Skeletal muscle tissue (tissue), 4 donors: ENCODE data around the gene ATXN1. TPM values are rescaled to one million over a fixed set of nuclear protein-coding genes. Genes with fewer than 3 reads are reported as not detected.
"Not testable (repeated sequence)": the region's sequence is repeated elsewhere in the genome, so short reads cannot be mapped to it uniquely, and the experiment has no call there.

Experiments
- H3K27ac ChIP-seq: one replicate; pipeline ENCODE4 v1.7.0; 2013; ENCODE audit warnings: mild to moderate bottlenecking, low read depth, low read length, inconsistent platforms
- H3K27me3 ChIP-seq, 3 donors: one replicate each; pipeline ENCODE4 v1.7.0; 2013; ENCODE audit warnings: low read length in 3 of 3; ENCODE audit not compliant: control insufficient read depth in 3 of 3, insufficient read depth in 3 of 3
- H3K36me3 ChIP-seq, 3 donors: one replicate each; pipeline ENCODE4 v1.7.0; 2013; ENCODE audit warnings: low read length in 3 of 3; ENCODE audit not compliant: control insufficient read depth in 3 of 3, insufficient read depth in 3 of 3
- H3K4me1 ChIP-seq, 3 donors: one replicate each; pipeline ENCODE4 v1.7.0; 2013; ENCODE audit warnings: low read length in 3 of 3, mild to moderate bottlenecking in 3 of 3; ENCODE audit not compliant: control insufficient read depth in 3 of 3, insufficient read depth in 3 of 3
- H3K4me3 ChIP-seq, 3 donors: one replicate each; pipeline ENCODE4 v1.7.0; 2013; ENCODE audit warnings: low read length in 3 of 3
- H3K9ac ChIP-seq, 3 donors: one replicate each; pipeline ENCODE4 v1.7.0; 2013; ENCODE audit warnings: low read length in 3 of 3, mild to moderate bottlenecking in 3 of 3, moderate library complexity in 2 of 3, low read depth in 1 of 3
- H3K9me3 ChIP-seq, 3 donors: one replicate each; pipeline ENCODE4 v1.7.0; 2013; ENCODE audit warnings: low read length in 3 of 3; ENCODE audit not compliant: control insufficient read depth in 3 of 3
- total RNA-seq: library from RNA; depleted of rRNA; stranded (reverse); fragments of >200 nt; gene quantifications from one replicate; pipeline ENCODE4 v1.2.3, GENCODE V29; 2014
- donor health status: Osteomylitis.

Gene ATXN1
- total RNA-seq, 1 donor from 2014 or later: 30.8 TPM

DNA sequence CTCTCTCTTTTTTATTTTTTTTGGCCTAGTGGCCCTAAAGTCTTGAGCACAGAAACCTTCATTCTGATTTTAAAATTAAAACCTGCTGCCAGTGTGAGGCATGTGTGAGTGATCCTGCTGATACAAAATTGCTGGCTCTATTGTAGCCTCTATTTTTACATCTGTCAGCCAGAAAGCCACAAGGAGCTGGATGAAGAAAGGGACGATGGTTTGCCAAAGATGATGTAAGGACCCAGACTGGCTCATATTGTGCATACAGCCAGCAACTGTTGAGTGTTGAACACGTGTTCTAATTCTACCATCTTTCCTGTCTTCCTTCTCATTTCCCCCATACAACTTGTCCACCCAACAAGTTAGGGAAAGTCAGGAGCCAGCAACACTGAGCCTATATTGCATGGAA, 40.8 kb upstream of the ATXN1 start:
- Histone ChIP-seq H3K9me3 (no peaks in the 10 kb centered on the region), H3K4me1 (peaks cover 8 to 36% (median 33%) of the 10 kb centered on the region in 3 donors), H3K4me3 (no peak overlapping the region), H3K27ac (peak overlapping the region; percentile 64), H3K36me3 (no peaks in the 10 kb centered on the region), H3K27me3 (no peaks in the 10 kb centered on the region), H3K9ac (peak overlapping the region in 1 of 3 donors; percentile 23)

- Histone ChIP-seq H3K9me3 (no peaks in the 10 kb centered on the region), H3K9ac (no peak overlapping the region), H3K27me3 (no peaks in the 10 kb centered on the region), H3K36me3 (no peaks in the 10 kb centered on the region), H3K4me3 (no peak overlapping the region), H3K27ac (peak overlapping the region; percentile 64), H3K4me1 (peaks cover 8 to 36% (median 33%) of the 10 kb centered on the region in 3 donors)
Measured at GRCh38 chr6:16800942-16801341, 39.7 kb upstream of the ATXN1 start.

DNA sequence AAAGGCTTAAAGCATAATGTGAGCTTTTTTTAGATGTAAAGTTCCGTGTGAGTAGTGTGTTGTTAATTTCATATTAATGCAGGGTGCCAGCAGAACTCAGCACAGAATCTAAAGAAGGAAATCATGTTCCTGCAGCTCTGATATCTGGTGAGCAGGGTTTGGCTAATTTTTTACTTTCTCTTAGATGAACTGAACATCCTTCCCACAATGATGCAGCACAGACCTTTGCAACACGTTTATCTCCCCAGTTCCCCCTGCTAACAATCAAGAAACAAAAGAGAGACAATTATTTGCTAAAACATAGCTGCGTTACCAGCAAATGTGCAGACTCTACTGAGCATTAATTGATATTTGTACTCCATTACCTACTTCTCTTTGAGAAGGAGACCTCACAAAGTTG, 39.1 kb upstream of the ATXN1 start:
- H3K9me3 ChIP-seq: no peaks in the 10 kb centered on the region
- H3K9ac ChIP-seq: no peak overlapping the region
- H3K27me3 ChIP-seq: no peaks in the 10 kb centered on the region
- H3K4me1 ChIP-seq: peaks cover 8 to 33% (median 28%) of the 10 kb centered on the region in 3 donors
- H3K4me3 ChIP-seq: no peak overlapping the region
- no peak overlapping the region for H3K27ac ChIP-seq
- no peaks in the 10 kb centered on the region for H3K36me3 ChIP-seq

DNA sequence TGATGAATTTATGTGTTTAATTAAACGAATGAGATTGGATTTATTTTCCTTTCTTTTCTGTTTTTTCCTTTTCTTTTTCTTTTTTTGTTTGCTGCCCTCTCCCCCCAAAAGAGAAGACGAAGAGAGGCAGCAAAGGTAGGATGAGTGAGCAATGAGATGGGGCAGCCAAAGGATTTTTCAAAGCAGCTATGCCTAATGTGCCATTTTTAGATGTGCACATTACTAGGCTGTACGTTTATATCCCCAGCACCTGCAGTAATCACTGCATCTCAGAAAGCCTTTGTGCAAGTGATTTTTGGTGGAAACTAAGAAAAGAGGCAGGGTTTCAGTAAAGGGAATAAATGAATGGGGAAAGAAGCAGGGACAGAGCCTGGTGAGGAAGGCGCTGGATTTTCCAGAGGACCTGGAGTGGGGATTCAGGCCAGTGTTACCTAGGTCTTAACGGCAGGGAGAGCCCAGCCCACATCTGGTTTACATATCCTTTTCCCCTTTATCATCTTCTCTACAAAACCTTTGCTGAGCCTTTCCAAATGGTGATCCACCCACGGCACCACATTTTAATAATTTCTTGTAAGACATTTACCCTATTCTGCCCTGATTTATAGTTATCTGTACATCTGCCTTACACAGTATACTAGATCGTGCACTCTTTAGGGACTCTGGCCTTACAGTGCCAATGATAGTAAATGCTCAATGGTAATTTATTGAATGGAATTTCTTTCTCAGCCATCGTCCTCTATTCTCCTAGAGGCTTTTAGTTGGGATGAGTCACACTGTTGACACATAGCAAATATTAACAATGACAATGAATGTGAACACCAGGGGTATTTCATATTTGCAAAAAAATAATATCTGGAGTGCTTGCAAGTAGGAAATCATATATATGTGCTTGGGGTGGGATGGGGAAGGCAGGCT, 38.3 kb upstream of the ATXN1 start:
- H3K27ac ChIP-seq: peak overlapping the region; percentile 29
- H3K9me3 ChIP-seq: no peaks in the 10 kb centered on the region
- peaks cover 8 to 27% (median 24%) of the 10 kb centered on the region in 3 donors for H3K4me1 ChIP-seq
- no peaks in the 10 kb centered on the region for H3K36me3 ChIP-seq
- no peak overlapping the region for H3K4me3 ChIP-seq
- H3K27me3 ChIP-seq: no peaks in the 10 kb centered on the region
- H3K9ac ChIP-seq: no peak overlapping the region

DNA sequence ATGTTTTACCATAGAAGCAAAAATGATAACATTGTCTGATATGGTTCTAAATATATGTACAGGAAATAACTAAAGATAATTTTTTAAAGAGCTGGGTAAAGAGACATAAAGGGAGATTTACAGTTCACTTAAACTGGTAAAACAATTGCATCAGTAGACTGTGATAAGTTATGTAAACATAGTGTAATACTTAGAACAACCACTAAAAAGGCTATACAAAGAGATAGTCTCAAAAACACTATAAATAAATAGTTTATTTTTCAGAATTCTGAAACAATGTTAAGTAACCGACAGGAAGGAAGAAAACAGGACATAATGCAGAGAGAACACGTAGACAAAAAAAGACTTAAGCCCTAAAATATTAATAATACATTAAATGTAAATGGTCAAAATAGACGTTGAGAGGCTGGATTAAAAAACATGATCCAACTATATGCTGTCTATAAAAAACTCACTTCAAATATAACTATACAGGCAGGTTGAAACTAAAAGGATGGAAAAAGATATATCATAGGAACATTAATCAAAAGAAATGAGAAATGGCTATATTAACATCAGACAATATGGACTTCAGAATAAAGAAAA, 32.7 kb upstream of the ATXN1 start:
- Histone ChIP-seq H3K36me3 (no peaks in the 10 kb centered on the region), H3K9ac (no peak overlapping the region), H3K27me3 (no peaks in the 10 kb centered on the region), H3K4me3 (no peak overlapping the region), H3K27ac (no peak overlapping the region), H3K4me1 (no peaks in the 10 kb centered on the region), H3K9me3 (no peaks in the 10 kb centered on the region)

GRCh38 chr6:16789329-16790038, 28.2 kb upstream of the ATXN1 start:
- Histone ChIP-seq H3K9me3 (no peaks in the 10 kb centered on the region), H3K9ac (no peak overlapping the region), H3K4me1 (no peaks in the 10 kb centered on the region), H3K27ac (no peak overlapping the region), H3K36me3 (no peaks in the 10 kb centered on the region), H3K27me3 (no peaks in the 10 kb centered on the region), H3K4me3 (no peak overlapping the region)

DNA sequence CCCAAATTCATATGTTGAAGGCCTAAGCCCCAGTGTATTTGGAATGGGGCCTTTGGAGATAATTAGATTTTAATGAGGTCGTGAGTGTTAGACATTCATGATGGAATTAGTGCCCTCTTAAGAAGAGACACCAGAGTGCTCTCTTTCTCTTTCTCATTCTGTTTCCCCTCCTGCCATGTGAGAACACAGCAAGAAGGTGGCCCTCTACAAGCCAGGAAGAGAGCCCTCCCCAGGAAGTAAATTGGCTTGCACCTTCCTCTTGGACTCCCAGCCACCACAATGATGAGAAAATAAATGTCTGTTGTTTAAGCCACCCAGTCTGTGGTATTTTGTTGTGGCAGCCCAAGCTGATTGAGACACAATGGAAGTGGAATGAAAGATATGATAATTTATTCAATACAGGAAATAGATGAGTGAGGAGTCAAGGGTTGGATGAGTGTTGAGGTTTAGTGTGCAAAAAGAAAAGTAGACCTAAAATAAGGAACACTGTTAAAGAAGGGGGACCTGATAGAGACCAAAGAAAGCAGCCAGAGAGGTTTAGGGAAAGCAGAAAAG, 25.9 kb upstream of the ATXN1 start:
- Histone ChIP-seq H3K4me3 (no peak overlapping the region), H3K27me3 (no peaks in the 10 kb centered on the region), H3K36me3 (no peaks in the 10 kb centered on the region), H3K9ac (no peak overlapping the region), H3K4me1 (no peaks in the 10 kb centered on the region), H3K27ac (no peak overlapping the region), H3K9me3 (no peaks in the 10 kb centered on the region)

DNA sequence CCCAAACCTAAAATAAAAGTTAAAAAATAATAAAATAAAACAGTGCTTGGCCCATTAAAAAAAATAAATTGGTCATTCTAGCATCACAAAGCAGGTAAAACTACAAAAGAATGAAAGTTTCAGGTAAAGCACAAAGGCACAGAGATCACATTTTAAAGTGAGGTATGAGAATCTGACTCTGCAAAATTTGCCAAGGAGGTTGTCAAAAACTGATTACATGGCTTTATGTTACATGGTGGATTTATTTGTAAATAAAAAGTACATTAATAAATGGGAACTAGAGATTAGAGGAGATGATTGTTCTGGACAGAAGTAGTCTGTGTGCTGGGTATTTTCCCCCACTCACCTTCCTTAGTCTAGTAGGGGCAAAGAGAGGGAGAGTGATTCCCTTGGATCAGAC, 24.2 kb upstream of the ATXN1 start:
- Histone ChIP-seq H3K9ac (no peak overlapping the region), H3K4me1 (peaks cover 9 to 12% (median 10%) of the 10 kb centered on the region in 3 donors), H3K4me3 (no peak overlapping the region), H3K27ac (no peak overlapping the region), H3K9me3 (no peaks in the 10 kb centered on the region), H3K27me3 (no peaks in the 10 kb centered on the region), H3K36me3 (no peaks in the 10 kb centered on the region)

DNA sequence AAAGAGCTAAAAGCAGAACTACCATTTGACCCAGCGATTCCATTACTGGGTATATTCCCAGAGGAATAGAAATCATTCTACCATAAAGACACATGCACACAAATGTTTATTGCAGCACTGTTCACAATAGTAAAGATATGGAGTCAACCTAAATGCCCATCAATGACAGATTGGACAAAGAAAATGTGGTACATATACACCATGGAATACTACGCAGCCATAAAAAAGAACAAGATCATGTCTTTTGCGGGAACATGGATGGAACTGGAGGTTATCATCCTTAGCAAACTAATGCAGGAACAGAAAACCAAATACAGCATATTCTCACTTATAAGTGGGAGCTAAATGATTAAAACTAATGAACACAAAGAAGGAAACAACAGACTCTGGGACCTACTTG, 23.7 kb upstream of the ATXN1 start:
- not testable (repeated sequence) for H3K36me3 ChIP-seq, H3K27ac ChIP-seq, H3K4me3 ChIP-seq, H3K9ac ChIP-seq, H3K9me3 ChIP-seq, H3K27me3 ChIP-seq
- peaks cover 9 to 12% (median 10%) of the 10 kb centered on the region in 3 donors for H3K4me1 ChIP-seq
